Neural cell (in vitro differentiated cells): Measurements from ENCODE around the gene GNA12. TPM values are rescaled to one million over a fixed set of nuclear protein-coding genes. Genes with fewer than 3 reads are reported as not detected.

Source experiments
- H2AFZ ChIP-seq: fragments of 200-600, 300-800 bp; sonication (generic), shearing (Covaris generic); 2 replicates; pipeline ENCODE4 v1.6.0; 2014; ENCODE audit warnings: low read depth, mild to moderate bottlenecking, antibody characterized with exemption, low read length, moderate library complexity
- H3F3A ChIP-seq: fragments of 200-600 bp; shearing (Covaris generic); 2 replicates; pipeline ENCODE4 v1.6.1; 2016; ENCODE audit warnings: mild to moderate bottlenecking, moderate library complexity, mixed read lengths, antibody characterized with exemption, low read length; ENCODE audit not compliant: insufficient read depth, poor library complexity, severe bottlenecking
- H3K27ac ChIP-seq: fragments of 200-600, 300-800 bp; sonication (generic), shearing (Covaris generic); 2 replicates; pipeline ENCODE4 v1.5.1; 2014; ENCODE audit warnings: mild to moderate bottlenecking, low read length, moderate library complexity
- H3K27me3 ChIP-seq: fragments of 300-800, 200-600 bp; sonication (generic), shearing (Covaris generic); 2 replicates; pipeline ENCODE4 v1.6.0; 2014; ENCODE audit warnings: mild to moderate bottlenecking, low read depth, low read length, moderate library complexity; ENCODE audit not compliant: insufficient read depth
- H3K36me3 ChIP-seq: fragments of 300-800, 200-600 bp; sonication (generic), shearing (Covaris generic); 2 replicates; pipeline ENCODE4 v1.5.1; 2014; ENCODE audit warnings: mild to moderate bottlenecking, antibody characterized with exemption, low read length, moderate library complexity; ENCODE audit not compliant: insufficient read depth
- H3K4me2 ChIP-seq: fragments of 300-800, 200-600 bp; sonication (generic), shearing (Covaris generic); 2 replicates; pipeline ENCODE4 v1.6.0; 2014; ENCODE audit warnings: mild to moderate bottlenecking, low read length
- H3K4me3 ChIP-seq: fragments of 300-800, 200-600 bp; sonication (generic), shearing (Covaris generic); 2 replicates; pipeline ENCODE4 v1.5.1; 2014; ENCODE audit warnings: mild to moderate bottlenecking, low read length, moderate library complexity
- H3K79me2 ChIP-seq: fragments of 200-600 bp; shearing (Covaris generic); replicated peaks from 2 replicates; pipeline ENCODE4 v1.6.0; 2014; ENCODE audit warnings: mild to moderate bottlenecking, low read length, moderate library complexity; ENCODE audit not compliant: insufficient read depth
- H3K9ac ChIP-seq: fragments of 300-800, 200-600 bp; sonication (generic), shearing (Covaris generic); 2 replicates; pipeline ENCODE4 v1.6.1; 2016; ENCODE audit warnings: mild to moderate bottlenecking, low read length, mixed read lengths
- H3K9me2 ChIP-seq: fragments of 200-600 bp; shearing (Covaris generic); 2 replicates; pipeline ENCODE4 v1.6.1; 2016; ENCODE audit warnings: mild to moderate bottlenecking, low read length, mixed read lengths; ENCODE audit not compliant: insufficient read depth
- H3K9me3 ChIP-seq: fragments of 200-600, 300-800 bp; sonication (generic), shearing (Covaris generic); 2 replicates; pipeline ENCODE4 v1.6.1; 2016; ENCODE audit warnings: mild to moderate bottlenecking, mixed run types, low read length, moderate library complexity, mixed read lengths
- H4K20me1 ChIP-seq: fragments of 200-600 bp; shearing (Covaris generic); 2 replicates; pipeline ENCODE4 v1.6.1; 2016; ENCODE audit warnings: mild to moderate bottlenecking, mixed run types; ENCODE audit not compliant: insufficient read depth
- CTCF ChIP-seq: fragments of 450-650 bp; IDR thresholded peaks from 2 replicates; pipeline ENCODE4 v1.5.1; 2014; ENCODE audit warnings: antibody characterized with exemption, mild to moderate bottlenecking, moderate library complexity; ENCODE audit not compliant: poor library complexity, severe bottlenecking
- EP300 ChIP-seq: fragments of 450-650 bp; conservative IDR thresholded peaks from 2 replicates; pipeline ENCODE4 v1.6.1; 2014; ENCODE audit warnings: antibody characterized with exemption, mild to moderate bottlenecking, moderate library complexity; ENCODE audit not compliant: poor library complexity, severe bottlenecking
- EZH2 ChIP-seq: fragments of 200-600, 300-800 bp; shearing (Covaris generic), sonication (generic); IDR thresholded peaks from 2 replicates; pipeline ENCODE4 v1.6.1; 2014; ENCODE audit warnings: antibody characterized with exemption, low read length, borderline replicate concordance, mild to moderate bottlenecking; ENCODE audit not compliant: insufficient read depth, poor library complexity, severe bottlenecking
- MXI1 ChIP-seq: fragments of 450-650 bp; conservative IDR thresholded peaks from 2 replicates; pipeline ENCODE4 v1.6.1; 2014; ENCODE audit warnings: antibody characterized with exemption, mild to moderate bottlenecking; ENCODE audit not compliant: poor library complexity, severe bottlenecking
- POLR2AphosphoS5 ChIP-seq: IDR thresholded peaks from 2 replicates; pipeline ENCODE4 v1.6.1; 2012
- RAD21 ChIP-seq: fragments of 450-650 bp; conservative IDR thresholded peaks from 2 replicates; pipeline ENCODE4 v1.6.1; 2014; ENCODE audit warnings: antibody characterized with exemption, mild to moderate bottlenecking, moderate library complexity
- REST ChIP-seq: IDR thresholded peaks from 2 replicates; pipeline ENCODE4 v1.6.1; 2012; ENCODE audit warnings: borderline replicate concordance
- SMC3 ChIP-seq: fragments of 450-650 bp; conservative IDR thresholded peaks from 2 replicates; pipeline ENCODE4 v1.6.1; 2014; ENCODE audit warnings: antibody characterized with exemption, mild to moderate bottlenecking, moderate library complexity; ENCODE audit not compliant: poor library complexity
- TAF1 ChIP-seq: IDR thresholded peaks from 2 replicates; pipeline ENCODE4 v1.6.1; 2012; ENCODE audit warnings: low read depth
- polyA plus RNA-seq: library from polyadenylated mRNA; depleted of rRNA; stranded (reverse); fragments of >200 nt; gene quantifications from 2 replicates; pipeline ENCODE4 v1.2.3, GENCODE V29; 2014

Gene GNA12
- polyA plus RNA-seq, 1 donor from 2014 or later, result 15.5 TPM

- H3K27ac ChIP-seq, result no peak overlapping the region
- H3K9me2 ChIP-seq, result no peaks in the 10 kb centered on the region
- H3K9ac ChIP-seq, result no peak overlapping the region
- no peaks in the 10 kb centered on the region for H4K20me1 ChIP-seq
- H3K4me3 ChIP-seq, result no peak overlapping the region
- no peaks in the 10 kb centered on the region for H3K9me3 ChIP-seq
- no peak overlapping the region for H2AFZ ChIP-seq
- no peak overlapping the region for H3K4me2 ChIP-seq
- H3F3A ChIP-seq, result no peaks in the 10 kb centered on the region
- H3K27me3 ChIP-seq, result no peaks in the 10 kb centered on the region
- TF ChIP-seq CTCF (no peak), POLR2AphosphoS5 (no peak), MXI1 (no peak)
- H3K79me2 ChIP-seq, result no peaks in the 10 kb centered on the region
- H3K36me3 ChIP-seq, result no peaks in the 10 kb centered on the region
These were observed 29.0 kb upstream of the GNA12 start for GRCh38 chr7:2873146-2873545.

- Histone ChIP-seq H3K9ac (no peak overlapping the region), H3K4me3 (no peak overlapping the region), H2AFZ (no peak overlapping the region), H3F3A (no peaks in the 10 kb centered on the region), H3K9me3 (no peaks in the 10 kb centered on the region), H3K27me3 (no peaks in the 10 kb centered on the region), H3K27ac (no peak overlapping the region), H3K36me3 (no peaks in the 10 kb centered on the region), H3K4me2 (no peak overlapping the region), H3K79me2 (no peaks in the 10 kb centered on the region), H3K9me2 (no peaks in the 10 kb centered on the region), H4K20me1 (no peaks in the 10 kb centered on the region)
- TF ChIP-seq EP300 (no peak), MXI1 (no peak)
These were observed 28.3 kb upstream of the GNA12 start for GRCh38 chr7:2872296-2872874.

GRCh38 chr7:2870471-2870931 lies 26.4 kb upstream of the GNA12 start:
- no peak overlapping the region for H3K4me3 ChIP-seq
- no peak for TF ChIP-seq SMC3
- TF ChIP-seq CTCF, result no peak
- no peak for TF ChIP-seq POLR2AphosphoS5
- no peak for TF ChIP-seq EP300
- TF ChIP-seq RAD21, result no peak
- no peak for TF ChIP-seq REST
- no peak for TF ChIP-seq MXI1
- no peak for TF ChIP-seq EZH2
- TF ChIP-seq TAF1, result no peak
- H3K79me2 ChIP-seq, result no peaks in the 10 kb centered on the region
- no peaks in the 10 kb centered on the region for H3K9me2 ChIP-seq
- no peak overlapping the region for H2AFZ ChIP-seq
- no peak overlapping the region for H3K4me2 ChIP-seq
- no peaks in the 10 kb centered on the region for H3K9me3 ChIP-seq
- H3K9ac ChIP-seq, result no peak overlapping the region
- no peak overlapping the region for H3K27ac ChIP-seq
- H4K20me1 ChIP-seq, result no peaks in the 10 kb centered on the region
- no peaks in the 10 kb centered on the region for H3K27me3 ChIP-seq
- H3K36me3 ChIP-seq, result no peaks in the 10 kb centered on the region
- H3F3A ChIP-seq, result no peaks in the 10 kb centered on the region
